WTC11 (cell line): ENCODE data around the gene MIER3. TPM values are rescaled to one million over a fixed set of nuclear protein-coding genes. Genes with fewer than 3 reads are reported as not detected.

Source experiments
- ATAC-seq: fragments of 200-7000 bp; cut with Tn5 transposase; 2 replicates; pipeline ENCODE4 v1.10.0; 2021; ENCODE audit warnings: mild to moderate bottlenecking, moderate library complexity
- CTCF ChIA-PET: fragments of 300-600 bp; sonication (Branson Sonifier 250); formaldehyde crosslinking; loops from one replicate; lab custom pipeline; 2021; ENCODE audit warnings: antibody characterized with exemption; lab: Charles Lee
- POLR2A ChIA-PET: fragments of 350-600 bp; sonication (Branson Sonifier 250); formaldehyde crosslinking; loops from one replicate; lab custom pipeline; 2021; ENCODE audit warnings: antibody characterized with exemption; lab: Charles Lee
- DNase-seq: peaks from one replicate; pipeline ENCODE4 v3.0.0; 2021; ENCODE audit warnings: low spot score
- H3K27ac Mint-ChIP-seq: 2 replicates; pipeline ENCODE4 v1.8.0; 2021; ENCODE audit warnings: mixed read lengths
- H3K27me3 Mint-ChIP-seq: 2 replicates; pipeline ENCODE4 v1.8.0; 2021; ENCODE audit warnings: low read depth, mild to moderate bottlenecking, moderate library complexity, mixed read lengths
- H3K36me3 Mint-ChIP-seq: 2 replicates; pipeline ENCODE4 v1.8.0; 2021; ENCODE audit warnings: mixed read lengths
- H3K4me1 Mint-ChIP-seq: 2 replicates; pipeline ENCODE4 v1.8.0; 2022; ENCODE audit warnings: mixed read lengths
- H3K4me3 Mint-ChIP-seq: 2 replicates; pipeline ENCODE4 v1.8.0; 2021; ENCODE audit warnings: mild to moderate bottlenecking, moderate library complexity, mixed read lengths
- H3K9me3 Mint-ChIP-seq: 2 replicates; pipeline ENCODE4 v1.8.0; 2021; ENCODE audit warnings: mixed read lengths
- AFF4 ChIP-seq: sonication (generic); formaldehyde crosslinking; IDR thresholded peaks from 2 replicates; pipeline ENCODE4 v1.8.1; 2023; ENCODE audit warnings: mild to moderate bottlenecking, missing genetic modification reagents, borderline replicate concordance
- FOXJ3 ChIP-seq: sonication (generic); formaldehyde crosslinking; IDR thresholded peaks from 2 replicates; pipeline ENCODE4 v1.9.0; 2021; ENCODE audit warnings: missing genetic modification reagents, mild to moderate bottlenecking, borderline replicate concordance
- HMGXB4 ChIP-seq: sonication (generic); formaldehyde crosslinking; IDR thresholded peaks from 2 replicates; pipeline ENCODE4 v1.8.1; 2023; ENCODE audit warnings: mild to moderate bottlenecking, moderate library complexity, missing genetic modification reagents
- IRF1 ChIP-seq: sonication (generic); formaldehyde crosslinking; IDR thresholded peaks from 2 replicates; pipeline ENCODE4 v1.8.0; 2023; ENCODE audit warnings: missing genetic modification reagents
- IRF2 ChIP-seq: sonication (generic); formaldehyde crosslinking; IDR thresholded peaks from 2 replicates; pipeline ENCODE4 v1.8.0; 2022; ENCODE audit warnings: low read depth, missing genetic modification reagents, borderline replicate concordance
- NFATC4 ChIP-seq: fragments of 250-450 bp; sonication (Bioruptor Pico); IDR thresholded peaks from 2 replicates; pipeline ENCODE4 v1.9.0; 2021; ENCODE audit warnings: mild to moderate bottlenecking
- NFYB ChIP-seq: sonication (generic); formaldehyde crosslinking; conservative IDR thresholded peaks from 2 replicates; pipeline ENCODE4 v1.8.0; 2022; ENCODE audit warnings: low read depth, missing genetic modification reagents
- NR2C2 ChIP-seq: sonication (generic); formaldehyde crosslinking; IDR thresholded peaks from 2 replicates; pipeline ENCODE4 v1.8.0; 2022; ENCODE audit warnings: mild to moderate bottlenecking, missing genetic modification reagents
- PRRX2 ChIP-seq: fragments of 250-450 bp; sonication (Bioruptor Pico); IDR thresholded peaks from 2 replicates; pipeline ENCODE4 v1.8.0; 2021; ENCODE audit warnings: mild to moderate bottlenecking
- SMAD3 ChIP-seq: sonication (generic); formaldehyde crosslinking; IDR thresholded peaks from 2 replicates; pipeline ENCODE4 v1.8.0; 2022; ENCODE audit warnings: missing genetic modification reagents, mild to moderate bottlenecking, borderline replicate concordance
- STAT6 ChIP-seq: sonication (generic); formaldehyde crosslinking; conservative IDR thresholded peaks from 2 replicates; pipeline ENCODE4 v1.8.1; 2023; ENCODE audit warnings: mild to moderate bottlenecking, low read depth, missing genetic modification reagents, moderate library complexity
- ZNF263 ChIP-seq: sonication (generic); formaldehyde crosslinking; IDR thresholded peaks from 2 replicates; pipeline ENCODE4 v1.8.1; 2022; ENCODE audit warnings: low read depth, mild to moderate bottlenecking, moderate library complexity, missing genetic modification reagents
- ZSCAN18 ChIP-seq: fragments of 250-450 bp; sonication (Bioruptor Pico); IDR thresholded peaks from 2 replicates; pipeline ENCODE4 v2.1.2; 2022; ENCODE audit warnings: mild to moderate bottlenecking, moderate library complexity
- total RNA-seq: library from RNA; stranded (reverse); gene quantifications from 3 replicates; pipeline ENCODE4 v1.2.3, GENCODE V29; 2021
- TF ChIP-seq, protein P1 (sequence below): fragments of 250-450 bp; sonication (Bioruptor Pico); conservative IDR thresholded peaks from 2 replicates; pipeline ENCODE4 v1.9.0; 2021; ENCODE audit warnings: mild to moderate bottlenecking
- TF ChIP-seq, protein P2 (sequence below): sonication (generic); formaldehyde crosslinking; IDR thresholded peaks from 2 replicates; pipeline ENCODE4 v1.8.1; 2023; ENCODE audit warnings: mild to moderate bottlenecking, missing genetic modification reagents

Gene MIER3
- total RNA-seq, 1 experiment from 2014 or later: 27.8 TPM

DNA sequence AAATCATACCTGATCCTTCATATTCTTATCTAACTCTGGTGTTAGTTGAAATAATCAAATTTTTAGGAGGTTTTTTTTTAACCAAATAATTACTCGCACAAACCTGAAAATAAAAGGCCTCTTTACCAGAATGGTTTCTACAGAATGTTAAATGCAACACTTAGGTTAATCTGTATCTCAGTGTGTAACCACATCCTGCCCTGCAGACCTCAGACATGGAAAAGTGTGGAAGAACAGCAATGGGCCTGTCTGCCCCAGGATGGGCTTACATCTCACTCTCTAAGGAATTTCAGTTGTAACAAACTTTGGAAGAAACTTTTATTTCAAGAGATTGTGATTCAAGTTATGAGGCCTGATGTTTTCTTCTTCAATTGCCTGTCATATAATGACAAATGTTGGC lies 32.5 kb upstream of the MIER3 start:
- Mint-ChIP-seq H3K4me3 (no peak overlapping the region), H3K27me3 (no peaks in the 10 kb centered on the region), H3K4me1 (no peaks in the 10 kb centered on the region), H3K9me3 (no peaks in the 10 kb centered on the region), H3K27ac (no peak overlapping the region), H3K36me3 (no peaks in the 10 kb centered on the region)
- ChIA-PET CTCF (no interaction called here), POLR2A (no interaction called here)
- TF ChIP-seq FOXJ3 (CRISPR knock-in tag): no peak
- TF ChIP-seq NFYB (CRISPR knock-in tag): no peak
- TF ChIP-seq STAT6 (CRISPR knock-in tag): no peak
- TF ChIP-seq IRF2 (CRISPR knock-in tag): no peak
- no peak for TF ChIP-seq IRF1 (CRISPR knock-in tag)
- TF ChIP-seq SMAD3 (CRISPR knock-in tag): no peak
- no peak for TF ChIP-seq HMGXB4 (CRISPR knock-in tag)
- TF ChIP-seq NR2C2 (CRISPR knock-in tag): no peak
- no peak for TF ChIP-seq AFF4 (CRISPR knock-in tag)
- no peak for TF ChIP-seq PRRX2 (CRISPR knock-in tag)
- TF ChIP-seq, protein P1, sequence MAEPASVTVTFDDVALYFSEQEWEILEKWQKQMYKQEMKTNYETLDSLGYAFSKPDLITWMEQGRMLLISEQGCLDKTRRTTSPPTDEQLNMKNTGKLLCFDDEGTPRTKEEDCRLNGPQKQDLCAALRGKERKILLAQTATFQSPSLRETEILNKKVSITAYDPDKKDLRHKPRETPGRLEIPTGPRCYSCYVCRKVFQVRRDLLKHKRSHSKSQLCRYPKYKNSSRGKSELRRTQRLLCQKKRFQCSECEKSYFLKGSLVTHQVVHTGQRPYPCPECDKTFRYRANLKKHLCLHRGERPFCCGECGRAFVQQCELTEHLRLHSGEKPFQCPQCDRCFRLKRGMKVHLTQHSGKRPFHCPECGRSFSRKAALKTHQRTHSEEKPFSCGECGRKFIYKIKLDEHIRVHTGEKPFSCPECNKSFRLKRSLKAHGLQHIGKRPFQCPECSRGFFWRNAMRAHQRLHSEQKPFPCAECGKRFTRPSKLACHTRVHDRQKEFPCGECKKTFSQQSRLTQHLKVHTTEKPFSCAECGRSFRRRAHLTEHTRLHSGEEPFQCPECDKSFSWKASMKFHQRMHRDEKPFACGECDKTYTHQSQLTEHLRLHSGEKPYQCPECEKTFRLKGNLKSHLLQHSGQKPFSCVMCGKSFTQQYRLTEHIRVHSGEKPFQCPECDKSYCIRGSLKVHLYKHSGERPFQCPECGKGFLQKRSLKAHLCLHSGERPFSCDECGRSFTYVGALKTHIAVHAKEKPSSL: no peak
- no peak for TF ChIP-seq NFATC4 (CRISPR knock-in tag)
- TF ChIP-seq, protein P2, sequence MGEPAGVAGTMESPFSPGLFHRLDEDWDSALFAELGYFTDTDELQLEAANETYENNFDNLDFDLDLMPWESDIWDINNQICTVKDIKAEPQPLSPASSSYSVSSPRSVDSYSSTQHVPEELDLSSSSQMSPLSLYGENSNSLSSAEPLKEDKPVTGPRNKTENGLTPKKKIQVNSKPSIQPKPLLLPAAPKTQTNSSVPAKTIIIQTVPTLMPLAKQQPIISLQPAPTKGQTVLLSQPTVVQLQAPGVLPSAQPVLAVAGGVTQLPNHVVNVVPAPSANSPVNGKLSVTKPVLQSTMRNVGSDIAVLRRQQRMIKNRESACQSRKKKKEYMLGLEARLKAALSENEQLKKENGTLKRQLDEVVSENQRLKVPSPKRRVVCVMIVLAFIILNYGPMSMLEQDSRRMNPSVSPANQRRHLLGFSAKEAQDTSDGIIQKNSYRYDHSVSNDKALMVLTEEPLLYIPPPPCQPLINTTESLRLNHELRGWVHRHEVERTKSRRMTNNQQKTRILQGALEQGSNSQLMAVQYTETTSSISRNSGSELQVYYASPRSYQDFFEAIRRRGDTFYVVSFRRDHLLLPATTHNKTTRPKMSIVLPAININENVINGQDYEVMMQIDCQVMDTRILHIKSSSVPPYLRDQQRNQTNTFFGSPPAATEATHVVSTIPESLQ: no peak
- no peak for TF ChIP-seq ZNF263 (CRISPR knock-in tag)
- no peak for TF ChIP-seq ZSCAN18
- ATAC-seq (no peak), DNase-seq (no peak)
